Mesothelial cell of epicardium (in vitro differentiated cells): ENCODE results near the gene SLC1A1. TPM values are rescaled to one million over a fixed set of nuclear protein-coding genes. Genes with fewer than 3 reads are reported as not detected.

Source experiments
- DNase-seq, 2 experiments: peaks; one replicate each; pipeline ENCODE4 v3.0.0; 2021; ENCODE audit warnings: low spot score in 2 of 2; ENCODE audit not compliant: unreplicated experiment in 2 of 2
- H3K27ac Mint-ChIP-seq: 2 replicates; pipeline ENCODE4 v1.8.0; 2021; ENCODE audit warnings: mixed read lengths
- H3K27me3 Mint-ChIP-seq: 2 replicates; pipeline ENCODE4 v1.8.0; 2021; ENCODE audit warnings: low read depth, mixed read lengths
- H3K36me3 Mint-ChIP-seq: 2 replicates; pipeline ENCODE4 v1.8.0; 2021; ENCODE audit warnings: mixed read lengths
- H3K4me1 Mint-ChIP-seq: 2 replicates; pipeline ENCODE4 v1.8.0; 2021; ENCODE audit warnings: mixed read lengths
- H3K4me3 Mint-ChIP-seq: 2 replicates; pipeline ENCODE4 v1.8.0; 2021; ENCODE audit warnings: mild to moderate bottlenecking, moderate library complexity, mixed read lengths
- H3K9me3 Mint-ChIP-seq: 2 replicates; pipeline ENCODE4 v1.8.0; 2021; ENCODE audit warnings: mixed read lengths
- CTCF ChIP-seq: fragments of 200-600 bp; sonication (generic); IDR thresholded peaks from one replicate; pipeline ENCODE4 v1.5.0; 2021; ENCODE audit warnings: antibody characterized with exemption; ENCODE audit not compliant: unreplicated experiment
- total RNA-seq: library from RNA; stranded (reverse); gene quantifications from 3 replicates; pipeline ENCODE4 v1.2.1, GENCODE V29; 2021

SLC1A1 gene
- total RNA-seq, 1 donor from 2014 or later = 3.9 TPM

GRCh38 chr9:4503103-4503502, 12.8 kb downstream of the SLC1A1 start:
- no peaks in the 10 kb centered on the region for H3K27me3 Mint-ChIP-seq
- no peaks in the 10 kb centered on the region for H3K4me1 Mint-ChIP-seq
- no peak overlapping the region for H3K4me3 Mint-ChIP-seq
- no peaks in the 10 kb centered on the region for H3K36me3 Mint-ChIP-seq
- no peak overlapping the region for H3K27ac Mint-ChIP-seq
- no peak for DNase-seq
- TF ChIP-seq CTCF = no peak
- H3K9me3 Mint-ChIP-seq = no peaks in the 10 kb centered on the region

GRCh38 chr9:4504250-4504649, 14.0 kb downstream of the SLC1A1 start:
- Mint-ChIP-seq H3K9me3 (no peaks in the 10 kb centered on the region), H3K36me3 (no peaks in the 10 kb centered on the region), H3K4me3 (no peak overlapping the region), H3K27ac (no peak overlapping the region), H3K4me1 (no peaks in the 10 kb centered on the region), H3K27me3 (no peaks in the 10 kb centered on the region)
- DNase-seq = no peak
- TF ChIP-seq CTCF = no peak

- H3K4me3 Mint-ChIP-seq = no peak overlapping the region
- no peaks in the 10 kb centered on the region for H3K27me3 Mint-ChIP-seq
- no peaks in the 10 kb centered on the region for H3K36me3 Mint-ChIP-seq
- TF ChIP-seq CTCF = no peak
- no peak for DNase-seq
- no peaks in the 10 kb centered on the region for H3K4me1 Mint-ChIP-seq
- no peak overlapping the region for H3K27ac Mint-ChIP-seq
- H3K9me3 Mint-ChIP-seq = no peaks in the 10 kb centered on the region
Observed at GRCh38 chr9:4506490-4506889, 16.2 kb downstream of the SLC1A1 start.

GRCh38 chr9:4507306-4508130, 17.2 kb downstream of the SLC1A1 start:
- Mint-ChIP-seq H3K4me1 (no peaks in the 10 kb centered on the region), H3K9me3 (no peaks in the 10 kb centered on the region), H3K4me3 (no peak overlapping the region), H3K27me3 (no peaks in the 10 kb centered on the region), H3K36me3 (no peaks in the 10 kb centered on the region), H3K27ac (no peak overlapping the region)
- no peak for DNase-seq
- no peak for TF ChIP-seq CTCF

- TF ChIP-seq CTCF = no peak
- Mint-ChIP-seq H3K27me3 (no peaks in the 10 kb centered on the region), H3K4me3 (no peak overlapping the region), H3K4me1 (no peaks in the 10 kb centered on the region), H3K36me3 (no peaks in the 10 kb centered on the region), H3K27ac (no peak overlapping the region), H3K9me3 (no peaks in the 10 kb centered on the region)
- no peak for DNase-seq
Observed at GRCh38 chr9:4508246-4508906, 18.1 kb downstream of the SLC1A1 start.
